ENCODE results near the gene FCGR2B.
"Not testable (repeated sequence)": the region's sequence is repeated elsewhere in the genome, so short reads cannot be mapped to it uniquely, and the experiment has no call there.

DNA sequence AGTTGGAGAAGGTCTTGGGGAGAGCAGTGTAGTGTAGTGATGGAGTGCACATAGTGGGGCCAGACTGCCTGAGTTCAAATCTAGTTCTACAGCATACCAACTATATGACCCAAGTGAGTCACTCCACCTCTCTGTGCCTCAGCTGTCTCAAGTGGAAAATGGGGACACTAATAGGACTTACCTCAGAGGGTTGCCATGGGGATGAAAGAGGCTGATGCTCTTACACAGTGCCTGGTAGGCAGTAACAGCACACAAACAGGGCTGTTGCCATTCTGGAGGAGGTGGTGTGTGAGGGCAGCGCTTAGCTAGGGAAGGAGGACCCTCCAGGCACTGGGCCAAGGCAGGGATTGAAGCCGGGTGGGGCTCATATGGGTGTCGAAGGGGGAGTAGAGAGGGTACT lies 11.5 kb downstream of the FCGR2B start:
- TF ChIP-seq, protein P1, sequence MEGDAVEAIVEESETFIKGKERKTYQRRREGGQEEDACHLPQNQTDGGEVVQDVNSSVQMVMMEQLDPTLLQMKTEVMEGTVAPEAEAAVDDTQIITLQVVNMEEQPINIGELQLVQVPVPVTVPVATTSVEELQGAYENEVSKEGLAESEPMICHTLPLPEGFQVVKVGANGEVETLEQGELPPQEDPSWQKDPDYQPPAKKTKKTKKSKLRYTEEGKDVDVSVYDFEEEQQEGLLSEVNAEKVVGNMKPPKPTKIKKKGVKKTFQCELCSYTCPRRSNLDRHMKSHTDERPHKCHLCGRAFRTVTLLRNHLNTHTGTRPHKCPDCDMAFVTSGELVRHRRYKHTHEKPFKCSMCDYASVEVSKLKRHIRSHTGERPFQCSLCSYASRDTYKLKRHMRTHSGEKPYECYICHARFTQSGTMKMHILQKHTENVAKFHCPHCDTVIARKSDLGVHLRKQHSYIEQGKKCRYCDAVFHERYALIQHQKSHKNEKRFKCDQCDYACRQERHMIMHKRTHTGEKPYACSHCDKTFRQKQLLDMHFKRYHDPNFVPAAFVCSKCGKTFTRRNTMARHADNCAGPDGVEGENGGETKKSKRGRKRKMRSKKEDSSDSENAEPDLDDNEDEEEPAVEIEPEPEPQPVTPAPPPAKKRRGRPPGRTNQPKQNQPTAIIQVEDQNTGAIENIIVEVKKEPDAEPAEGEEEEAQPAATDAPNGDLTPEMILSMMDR (IDR thresholded peaks at IDR 0.05), result not testable (repeated sequence)
- not testable (repeated sequence) for TF ChIP-seq EZH2, EZH2phosphoT487 (IDR thresholded peaks at IDR 0.05)

Measured in neural progenitor cell (in vitro differentiated cells).